M059J (cell line): ENCODE results near the gene TOMM5. TPM values are rescaled to one million over a fixed set of nuclear protein-coding genes. Genes with fewer than 3 reads are reported as not detected.

Source experiments
- DNase-seq: peaks from one replicate; pipeline ENCODE4 v3.0.0-alpha.2; 2012; ENCODE audit warnings: low read depth
- total RNA-seq: library from RNA; depleted of rRNA; stranded (reverse); fragments of >200 nt; shearing (Covaris generic); gene quantifications from 2 replicates; pipeline ENCODE4 v1.2.3, GENCODE V29; 2014; rRNA removed

TOMM5 gene
- 307 and 320 TPM in 2 replicates for total RNA-seq

- peak; percentile 92 for DNase-seq
Observed at GRCh38 chr9:37592108-37592951, at the start of gene TOMM5. TSS of gene TOMM5 (minus strand) at chr9:37592597. CDS start at chr9:37592532, 65 bp downstream.

GRCh38 chr9:37641331-37641730, 48.9 kb upstream of the TOMM5 start:
- no peak for DNase-seq

- DNase-seq: no peak
Observed at GRCh38 chr9:37640246-37640645, 47.8 kb upstream of the TOMM5 start.

DNA sequence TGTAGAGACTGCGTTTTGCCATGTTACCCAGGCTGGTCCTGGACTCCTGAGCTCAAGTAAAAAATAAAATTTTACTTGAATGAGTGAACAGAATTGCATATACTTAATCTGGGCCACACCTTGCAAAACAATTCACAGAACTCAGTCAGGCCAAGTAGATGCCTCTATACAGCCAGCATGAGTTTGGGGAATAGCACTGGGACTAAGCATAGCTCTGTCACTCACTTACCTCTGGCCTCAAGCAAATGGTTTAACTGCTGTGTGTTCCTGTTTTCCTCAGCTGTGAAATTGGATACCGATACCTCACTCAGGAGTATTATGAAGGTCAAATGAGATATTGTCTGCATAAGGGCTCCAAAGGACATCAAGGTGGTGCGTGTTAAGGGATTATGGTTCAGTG, 47.4 kb upstream of the TOMM5 start:
- DNase-seq: no peak

GRCh38 chr9:37639109-37639762, 46.8 kb upstream of the TOMM5 start:
- DNase-seq: peak; percentile 52

DNA sequence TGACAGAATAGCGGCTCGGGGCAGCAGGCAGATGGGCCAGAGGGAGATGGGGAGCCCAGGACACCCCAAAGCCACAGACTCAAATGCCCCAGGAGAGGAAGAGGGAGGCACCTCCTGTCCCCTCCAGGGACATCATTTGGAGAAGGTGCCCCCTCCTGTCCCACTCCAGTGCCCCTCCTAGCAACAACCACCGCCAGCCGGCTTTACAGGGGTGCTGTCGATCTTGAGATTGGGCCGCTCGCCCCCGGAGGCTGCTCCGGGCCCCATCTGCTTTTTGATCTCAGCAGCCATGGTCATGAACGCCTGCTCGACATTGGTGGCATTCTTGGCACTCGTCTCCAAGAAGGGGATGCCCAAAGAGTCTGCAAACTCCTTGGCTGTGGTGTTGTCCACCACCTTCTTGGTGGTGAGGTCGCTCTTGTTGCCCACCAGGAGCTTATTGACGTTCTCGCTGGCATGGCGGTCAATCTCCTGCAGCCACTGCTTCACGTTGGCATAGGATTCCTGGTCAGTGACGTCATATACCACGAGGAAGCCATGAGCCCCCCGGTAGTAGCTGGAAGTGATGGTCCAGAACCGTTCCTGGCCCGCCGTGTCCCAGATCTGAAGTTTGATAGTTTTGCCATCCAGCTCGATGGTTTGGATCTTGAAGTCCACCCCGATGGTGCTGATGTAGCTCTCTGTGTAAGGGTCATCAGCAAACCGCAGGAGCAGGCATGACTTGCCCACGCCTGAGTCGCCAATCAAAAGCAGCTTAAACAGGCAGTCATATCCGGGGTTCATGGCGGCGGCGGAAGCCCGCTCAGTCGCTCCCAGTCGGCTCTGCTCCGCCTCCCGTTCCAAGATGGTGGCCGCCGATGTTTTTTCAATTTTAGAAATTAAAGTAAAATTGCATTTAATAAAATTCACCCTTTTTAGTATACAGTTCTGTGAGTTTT, 44.4 kb upstream of the TOMM5 start:
- DNase-seq: no peak

DNA sequence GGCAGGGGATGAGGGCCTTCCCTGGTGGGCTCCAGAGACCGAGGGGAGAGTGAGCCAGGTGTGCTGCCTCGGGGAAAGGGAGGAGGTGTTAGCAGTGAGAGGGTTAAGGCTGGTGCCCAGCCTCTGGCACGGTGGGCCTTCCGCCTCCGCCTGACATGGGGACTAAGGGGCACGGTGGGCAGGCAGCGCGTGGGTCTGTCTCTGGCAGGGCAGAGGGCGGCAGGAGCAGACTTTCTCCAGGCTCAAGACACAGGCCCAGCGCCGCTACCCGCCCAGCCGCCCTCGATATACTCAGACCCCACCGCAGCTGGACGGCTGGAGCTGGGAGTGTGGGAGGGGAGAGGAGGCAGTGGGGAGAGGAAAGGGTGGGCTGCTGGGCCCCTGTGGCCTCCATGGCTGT, 43.4 kb upstream of the TOMM5 start:
- no peak for DNase-seq

- DNase-seq: no peak
Observed at GRCh38 chr9:37632479-37632878, 40.1 kb upstream of the TOMM5 start.

DNA sequence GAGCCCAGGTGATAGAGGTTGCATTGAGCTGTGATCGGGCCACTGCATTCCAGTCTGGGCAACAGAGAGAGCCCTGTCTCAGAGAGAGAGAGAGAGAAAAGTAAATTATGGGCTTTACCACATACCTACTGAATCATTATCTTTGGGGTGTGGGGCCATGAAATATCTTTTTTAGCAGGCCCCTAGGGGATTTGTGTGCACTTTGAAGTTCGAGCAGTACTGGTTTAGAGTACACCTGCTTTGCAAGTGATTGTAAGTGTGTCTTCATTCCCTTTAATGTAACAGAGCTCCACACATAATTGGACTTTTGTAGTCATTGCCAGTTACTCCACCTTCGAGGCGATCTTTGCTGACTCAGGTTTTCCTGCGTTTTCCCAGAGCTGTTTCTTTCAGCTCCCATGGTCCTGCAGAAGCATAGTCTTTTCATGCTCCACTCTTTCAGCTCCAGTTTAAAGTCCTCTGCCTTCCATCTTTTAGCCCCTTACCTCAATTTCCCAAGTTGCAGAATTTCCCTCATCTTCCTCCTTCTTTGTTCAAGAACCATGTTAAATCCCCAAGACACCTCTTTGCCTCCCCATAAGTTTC, 34.4 kb upstream of the TOMM5 start:
- DNase-seq: no peak

DNA sequence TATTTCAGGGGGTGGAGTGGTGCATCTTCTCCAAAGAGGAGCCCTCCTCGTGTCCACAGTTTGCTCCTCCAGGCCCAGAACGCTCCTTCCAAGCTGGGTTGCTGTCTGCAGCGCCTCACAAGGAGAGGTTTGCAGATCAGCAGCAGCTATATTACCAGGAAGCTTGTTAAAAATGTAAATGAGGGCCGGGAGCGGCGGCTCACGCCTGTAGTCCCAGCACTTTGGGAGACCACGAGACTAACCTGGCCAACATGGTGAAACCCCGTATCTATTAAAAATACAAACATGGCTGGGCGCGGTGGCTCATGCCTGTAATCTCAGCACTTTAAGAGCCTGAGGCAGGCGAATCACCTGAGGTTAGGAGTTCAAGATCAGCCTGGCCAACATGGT, 33.4 kb upstream of the TOMM5 start:
- no peak for DNase-seq

GRCh38 chr9:37625036-37625757, 32.8 kb upstream of the TOMM5 start:
- no peak for DNase-seq

DNA sequence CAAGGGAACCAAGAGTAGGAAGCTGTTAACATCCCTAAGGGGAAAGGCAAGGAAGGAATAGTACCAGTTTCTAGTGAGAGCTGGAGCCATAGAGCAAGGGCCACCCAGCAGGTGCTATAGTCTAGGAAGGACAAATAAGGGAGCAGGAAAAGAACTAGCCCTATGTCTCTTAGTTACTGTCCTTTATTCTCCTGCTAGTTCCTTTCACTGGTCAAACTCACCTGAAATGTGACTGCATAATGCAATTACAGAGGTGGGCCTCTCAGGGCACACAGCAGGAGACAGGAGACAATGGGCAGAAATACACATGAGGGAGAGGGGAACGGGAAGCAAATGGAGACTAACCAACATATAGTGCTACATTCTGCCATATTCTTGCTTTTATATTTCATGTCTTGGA, 31.7 kb upstream of the TOMM5 start:
- DNase-seq: no peak

- DNase-seq: no peak
Observed at GRCh38 chr9:37623267-37623666, 30.9 kb upstream of the TOMM5 start.

DNA sequence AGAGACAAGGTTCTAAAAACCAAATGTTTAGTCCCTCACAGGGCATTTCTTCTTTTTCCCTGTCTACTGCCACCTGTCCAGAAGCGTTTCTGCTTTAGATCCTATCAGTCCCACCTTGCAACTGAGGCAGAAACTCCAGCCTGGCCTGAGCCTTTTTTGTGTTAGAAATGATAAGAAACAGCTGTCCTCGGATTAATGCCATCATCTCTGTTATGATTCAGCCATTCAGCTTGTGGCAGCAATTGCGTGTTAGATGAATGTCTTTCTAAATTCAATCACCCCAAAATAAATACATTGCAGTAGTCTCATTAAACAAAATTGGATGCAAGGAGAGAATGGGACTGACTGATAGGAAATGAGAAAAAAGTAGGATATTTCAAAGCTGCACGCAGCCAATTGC, 30.1 kb upstream of the TOMM5 start:
- DNase-seq: no peak

GRCh38 chr9:37621273-37622121, 29.1 kb upstream of the TOMM5 start:
- DNase-seq: no peak

DNA sequence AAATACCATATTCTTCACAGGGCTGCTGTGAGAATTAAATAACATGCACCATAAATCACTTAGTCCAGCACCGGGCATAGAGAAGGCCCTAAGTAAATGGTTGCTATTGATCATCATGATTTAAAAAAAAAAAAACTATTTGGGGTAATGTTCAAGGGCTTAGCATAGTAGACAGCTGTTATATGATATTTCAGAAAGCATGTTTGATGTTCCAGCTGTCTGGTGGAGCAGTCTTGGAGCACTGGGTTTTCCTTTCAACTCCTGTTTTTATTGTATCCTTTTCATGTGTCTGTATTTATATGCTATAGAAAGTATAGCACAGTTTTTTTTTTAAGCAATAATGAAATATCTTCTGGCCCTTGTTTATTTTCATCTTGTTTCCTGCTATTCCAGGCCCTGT, 28.0 kb upstream of the TOMM5 start:
- DNase-seq: no peak

DNA sequence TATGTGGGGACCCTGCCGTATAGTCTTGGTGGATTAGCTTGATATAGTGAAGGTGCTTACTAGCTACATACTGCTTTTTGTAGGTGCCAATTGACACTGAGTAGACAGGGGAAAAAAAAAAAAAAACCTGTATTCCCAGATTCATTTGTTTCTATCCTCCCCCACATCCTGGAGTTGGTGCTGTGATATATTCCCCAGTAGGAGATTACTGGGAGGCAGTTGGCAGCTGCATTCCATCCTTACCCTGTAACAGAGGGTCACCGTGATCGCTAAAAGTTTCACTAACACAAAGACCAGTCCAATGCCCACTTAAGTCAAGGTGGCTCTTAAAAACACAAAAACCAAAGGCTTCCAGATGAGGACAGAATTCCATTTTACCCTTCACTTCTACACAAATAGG, 27.4 kb upstream of the TOMM5 start:
- no peak for DNase-seq

DNA sequence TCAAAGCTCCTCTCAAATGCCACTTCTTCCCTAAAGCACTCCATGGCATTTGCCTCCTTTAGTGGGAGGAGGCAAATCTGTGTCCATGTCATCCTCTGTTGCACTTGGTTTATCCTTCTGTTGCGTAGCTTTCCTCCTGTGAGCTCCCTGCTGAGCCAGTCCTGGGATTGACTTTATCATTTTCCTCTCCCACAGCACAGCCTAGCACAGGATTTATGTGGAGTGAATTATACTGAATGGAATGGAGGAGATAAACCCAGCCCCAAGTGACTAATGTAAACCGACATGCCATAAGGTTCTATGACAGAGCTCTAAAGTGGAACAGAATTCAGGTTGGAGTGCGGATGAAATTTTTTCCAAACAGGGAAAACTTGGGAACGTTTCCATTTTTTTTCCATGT, 26.4 kb upstream of the TOMM5 start:
- peak; percentile 62 for DNase-seq

GRCh38 chr9:37617832-37618231, 25.4 kb upstream of the TOMM5 start:
- DNase-seq: peak; percentile 53

- no peak for DNase-seq
Observed at GRCh38 chr9:37617161-37617560, 24.8 kb upstream of the TOMM5 start.
